ENCODE data around the gene RBMS2. TPM values are rescaled to one million over a fixed set of nuclear protein-coding genes. Genes with fewer than 3 reads are reported as not detected.

RBMS2 gene
- total and polyA plus RNA-seq, 2 donors (not counting 1 experiment from before 2014, with no cell fraction given) = 0.81 to 7.6 TPM

DNA sequence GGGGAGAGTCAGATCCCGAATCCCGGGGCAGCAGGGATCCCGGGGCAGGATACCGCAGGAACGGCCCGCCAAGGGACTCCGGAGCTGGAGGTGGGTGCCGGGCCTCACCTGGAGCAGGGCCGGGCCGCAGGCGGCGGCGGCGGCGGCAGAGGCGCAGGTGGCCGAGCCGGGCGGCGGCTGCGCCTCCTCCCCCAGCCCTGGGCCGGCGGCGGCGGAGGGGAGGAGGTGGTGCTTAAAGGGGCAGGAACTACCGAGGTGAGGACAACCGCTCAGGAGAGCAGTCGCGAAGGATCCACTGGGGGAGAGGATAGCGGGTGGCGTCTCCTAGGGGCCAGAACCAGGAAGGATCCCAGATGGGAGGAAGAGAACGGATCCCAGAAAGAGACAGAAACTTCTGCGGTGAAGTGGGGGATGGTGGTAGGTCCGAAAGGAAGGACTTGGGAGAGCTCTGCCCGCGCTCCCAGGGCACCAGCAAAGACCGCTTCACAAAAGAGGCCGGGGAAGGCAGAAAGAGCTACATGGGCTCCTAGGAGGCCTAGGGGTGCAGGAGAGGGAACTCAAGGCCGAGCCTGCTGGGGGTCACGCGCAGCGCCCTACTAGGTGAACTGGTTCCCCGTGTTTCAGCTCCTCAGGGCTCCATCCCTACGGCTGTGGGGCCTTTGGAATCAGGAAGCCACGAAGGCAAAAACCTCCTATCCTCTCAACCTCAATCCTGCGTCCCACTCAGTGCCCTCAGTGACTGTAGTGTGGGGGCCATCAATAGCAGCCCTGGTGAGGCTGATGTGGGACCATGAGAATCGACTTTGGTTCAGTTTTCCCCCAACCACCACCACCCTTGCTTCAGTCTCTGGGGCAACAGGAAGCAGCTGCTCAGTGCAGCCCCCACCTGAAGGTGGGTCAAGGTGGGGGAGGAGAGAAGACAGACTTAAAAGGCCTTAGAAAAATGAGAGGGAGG lies 113.5 kb downstream of the RBMS2 start:
- intact Hi-C loops (cut with micrococcal nuclease) = loop anchor here (5.0 to 10.0 kb wide), 10 partner anchors 113 to 1117 kb away; partner anchors contain the start of genes APOF, CDK4, DDIT3 and MBD6
- Mint-ChIP-seq H3K9me3 (ENCODE audit: insufficient read depth) (no peaks in the 10 kb centered on the region), H3K4me1 (peaks cover 76% of the 10 kb centered on the region), H3K27ac (peak overlapping the region; percentile 95), H3K4me3 (peak overlapping the region; percentile 89), H3K27me3 (no peaks in the 10 kb centered on the region)
- Histone ChIP-seq H3K9me3 (ENCODE audit: control extremely low read depth in 1 of 3, control insufficient read depth in 2 of 3, insufficient read depth in 1 of 3, low read length in 2 of 3) (no peaks in the 10 kb centered on the region), H2AFZ (ENCODE audit: insufficient read depth, low read depth, low read length, poor library complexity, severe bottlenecking) (peak overlapping the region; percentile 76), H3K79me2 (ENCODE audit: control insufficient read depth, insufficient read depth, low read length) (peaks cover 37% of the 10 kb centered on the region), H3K4me3 (ENCODE audit: control extremely low read depth in 1 of 5, extremely low read depth in 1 of 5, insufficient read depth in 1 of 5, low read depth in 2 of 5, low read length in 4 of 5) (peak overlapping the region; percentile 57 to 85 (median 78)), H3K36me3 (replicated peaks in 1 of 2; ENCODE audit: control extremely low read depth in 1 of 2, control insufficient read depth in 1 of 2, extremely low read depth in 1 of 2, insufficient read depth in 2 of 2, low read length in 1 of 2) (peaks cover 0 to 26% of the 10 kb centered on the region in 2 experiments), H3K27me3 (replicated peaks in 1 of 4; ENCODE audit: control extremely low read depth in 1 of 4, control insufficient read depth in 3 of 4, insufficient read depth in 4 of 4, low read length in 3 of 4) (no peaks in the 10 kb centered on the region), H3K4me2 (replicated peaks; ENCODE audit: low read depth, low read length, poor library complexity, severe bottlenecking) (peak overlapping the region; percentile 91), H4K20me1 (ENCODE audit: control insufficient read depth, insufficient read depth, low read length, poor library complexity, severe bottlenecking) (peaks cover 16% of the 10 kb centered on the region), H3K4me1 (ENCODE audit: control insufficient read depth in 2 of 2, insufficient read depth in 2 of 2, low read length in 2 of 2) (peaks cover 60 to 70% of the 10 kb centered on the region in 2 donors), H3K27ac (ENCODE audit: low read length in 2 of 2) (peak overlapping the region; percentile 75 to 83), H3K9ac (ENCODE audit: low read length) (peak overlapping the region; percentile 78)
- WGBS (ENCODE audit: insufficient coverage) = 2% methylated on average over 40 of the region's 47 CpGs
- CTCF ChIA-PET = interaction anchor here (0.7 to 4.4 kb wide), 16 partner anchors 11 to 489 kb away, joined by 3 to 48 read pairs (median 7); partner anchors contain the start of genes ATP5F1B, CNPY2, NACA and PTGES3
- TF ChIP-seq EZH2 (IDR thresholded peaks at IDR 0.05; ENCODE audit: borderline replicate concordance, insufficient read depth, low read depth, low read length, poor library complexity, severe bottlenecking) = no peak
- TF ChIP-seq, protein P1, sequence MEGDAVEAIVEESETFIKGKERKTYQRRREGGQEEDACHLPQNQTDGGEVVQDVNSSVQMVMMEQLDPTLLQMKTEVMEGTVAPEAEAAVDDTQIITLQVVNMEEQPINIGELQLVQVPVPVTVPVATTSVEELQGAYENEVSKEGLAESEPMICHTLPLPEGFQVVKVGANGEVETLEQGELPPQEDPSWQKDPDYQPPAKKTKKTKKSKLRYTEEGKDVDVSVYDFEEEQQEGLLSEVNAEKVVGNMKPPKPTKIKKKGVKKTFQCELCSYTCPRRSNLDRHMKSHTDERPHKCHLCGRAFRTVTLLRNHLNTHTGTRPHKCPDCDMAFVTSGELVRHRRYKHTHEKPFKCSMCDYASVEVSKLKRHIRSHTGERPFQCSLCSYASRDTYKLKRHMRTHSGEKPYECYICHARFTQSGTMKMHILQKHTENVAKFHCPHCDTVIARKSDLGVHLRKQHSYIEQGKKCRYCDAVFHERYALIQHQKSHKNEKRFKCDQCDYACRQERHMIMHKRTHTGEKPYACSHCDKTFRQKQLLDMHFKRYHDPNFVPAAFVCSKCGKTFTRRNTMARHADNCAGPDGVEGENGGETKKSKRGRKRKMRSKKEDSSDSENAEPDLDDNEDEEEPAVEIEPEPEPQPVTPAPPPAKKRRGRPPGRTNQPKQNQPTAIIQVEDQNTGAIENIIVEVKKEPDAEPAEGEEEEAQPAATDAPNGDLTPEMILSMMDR (IDR thresholded peaks at IDR 0.05) = no peak
- DNase-seq (peak; percentile 83), ATAC-seq (ENCODE audit: low read depth) (peak; percentile 26)
- POLR2A ChIA-PET = interaction anchor here (0.6 to 3.1 kb wide), 12 partner anchors 7 to 661 kb away, joined by 3 to 33 read pairs (median 6); partner anchors contain the start of genes ATP5F1B, PTGES3, RAB5B and RBMS2
